OCI-LY1 (cell line): ENCODE results near the gene GIGYF2.

Experiments
- H2AFZ ChIP-seq: fragments of 200-600 bp; sonication (generic), shearing (Covaris generic); 2 replicates; pipeline ENCODE4 v1.6.0; 2014; ENCODE audit warnings: antibody characterized with exemption, mild to moderate bottlenecking, low read length
- H3F3A ChIP-seq: fragments of 200-600 bp; sonication (generic), shearing (Covaris generic); 2 replicates; pipeline ENCODE4 v1.6.0; 2014; ENCODE audit warnings: mild to moderate bottlenecking, antibody characterized with exemption, low read length, moderate library complexity; ENCODE audit not compliant: insufficient read depth
- H3K27ac ChIP-seq: fragments of 200-600 bp; sonication (generic); 2 replicates; pipeline ENCODE4 v1.5.1; 2014; ENCODE audit warnings: low read length, mixed run types, mild to moderate bottlenecking, low read depth; ENCODE audit not compliant: poor library complexity, severe bottlenecking
- H3K27me3 ChIP-seq: fragments of 200-600 bp; sonication (generic); 2 replicates; pipeline ENCODE4 v1.6.0; 2014; ENCODE audit warnings: antibody characterized with exemption, mild to moderate bottlenecking, low read length, moderate library complexity; ENCODE audit not compliant: insufficient read depth
- H3K36me3 ChIP-seq: fragments of 200-600 bp; sonication (generic); 2 replicates; pipeline ENCODE4 v1.6.1; 2014; ENCODE audit warnings: mild to moderate bottlenecking, antibody characterized with exemption, low read length, moderate library complexity, mixed read lengths; ENCODE audit not compliant: insufficient read depth
- H3K4me1 ChIP-seq: fragments of 200-600 bp; sonication (generic); 2 replicates; pipeline ENCODE4 v1.5.1; 2014; ENCODE audit warnings: mild to moderate bottlenecking, low read length, moderate library complexity; ENCODE audit not compliant: insufficient read depth, severe bottlenecking
- H3K4me2 ChIP-seq: fragments of 200-600 bp; sonication (generic), shearing (Covaris generic); 2 replicates; pipeline ENCODE4 v1.6.1; 2014; ENCODE audit warnings: low read length
- H3K4me3 ChIP-seq: fragments of 200-600 bp; sonication (generic); 2 replicates; pipeline ENCODE4 v1.5.1; 2014; ENCODE audit warnings: low read length, low read depth, mild to moderate bottlenecking, mixed read lengths; ENCODE audit not compliant: poor library complexity, severe bottlenecking
- H3K79me2 ChIP-seq: fragments of 200-600 bp; shearing (Covaris generic); 2 replicates; pipeline ENCODE4 v1.6.1; 2016; ENCODE audit warnings: mixed run types, low read length, mixed read lengths; ENCODE audit not compliant: insufficient read depth
- H3K9ac ChIP-seq: fragments of 200-600 bp; sonication (generic), shearing (Covaris generic); 2 replicates; pipeline ENCODE4 v1.6.1; 2014; ENCODE audit warnings: mild to moderate bottlenecking, low read length, mixed read lengths
- H3K9me2 ChIP-seq: fragments of 200-600 bp; sonication (generic), shearing (Covaris generic); 2 replicates; pipeline ENCODE4 v1.6.1; 2014; ENCODE audit warnings: low read depth, mild to moderate bottlenecking, low read length, mixed read lengths
- H3K9me3 ChIP-seq: fragments of 200-600 bp; shearing (Covaris generic); 2 replicates; pipeline ENCODE4 v1.6.1; 2014; ENCODE audit warnings: low read length, mixed read lengths
- H4K20me1 ChIP-seq: fragments of 200-600 bp; sonication (generic), shearing (Covaris generic); 2 replicates; pipeline ENCODE4 v1.6.0; 2016; ENCODE audit warnings: mild to moderate bottlenecking, low read length; ENCODE audit not compliant: insufficient read depth
- CTCF ChIP-seq: fragments of 200-600 bp; sonication (generic), shearing (Covaris generic); IDR thresholded peaks from 2 replicates; pipeline ENCODE4 v1.5.1; 2017; ENCODE audit warnings: mild to moderate bottlenecking, antibody characterized with exemption, low read length, moderate library complexity, mixed read lengths
- EZH2 ChIP-seq: fragments of 200-600 bp; sonication (generic), shearing (Covaris generic); IDR thresholded peaks from 2 replicates; pipeline ENCODE4 v1.8.0; 2017; ENCODE audit warnings: borderline replicate concordance, mixed run types, mild to moderate bottlenecking, antibody characterized with exemption, low read length, moderate library complexity, mixed read lengths

GIGYF2 gene

DNA sequence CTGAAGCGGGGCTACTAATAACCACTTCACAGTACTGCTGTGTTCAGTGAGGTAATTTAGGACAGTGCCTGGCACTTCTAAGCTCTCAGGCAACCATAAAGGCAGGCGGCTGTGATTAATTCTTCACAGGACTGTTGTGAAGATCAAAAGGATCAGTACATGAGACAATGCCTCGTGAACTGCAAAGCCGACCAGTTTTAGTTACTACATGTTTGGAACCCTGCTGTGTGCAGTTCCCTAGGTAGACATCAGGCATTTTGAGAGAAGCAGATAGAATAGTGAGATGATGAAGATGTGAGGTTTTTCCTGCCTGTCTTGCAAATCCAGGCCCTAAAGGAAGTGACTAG, 44.7 kb upstream of the GIGYF2 start:
- H3K36me3 ChIP-seq = no peaks in the 10 kb centered on the region
- H3K79me2 ChIP-seq = no peaks in the 10 kb centered on the region
- TF ChIP-seq EZH2 = no peak
- no peak for TF ChIP-seq CTCF
- H3F3A ChIP-seq = no peaks in the 10 kb centered on the region
- no peaks in the 10 kb centered on the region for H4K20me1 ChIP-seq
- H3K4me3 ChIP-seq = no peak overlapping the region
- H2AFZ ChIP-seq = no peak overlapping the region
- no peak overlapping the region for H3K27ac ChIP-seq
- no peaks in the 10 kb centered on the region for H3K9me3 ChIP-seq
- H3K9ac ChIP-seq = no peak overlapping the region
- no peaks in the 10 kb centered on the region for H3K27me3 ChIP-seq
- H3K4me2 ChIP-seq = no peak overlapping the region
- H3K9me2 ChIP-seq = no peaks in the 10 kb centered on the region
- H3K4me1 ChIP-seq = no peaks in the 10 kb centered on the region

DNA sequence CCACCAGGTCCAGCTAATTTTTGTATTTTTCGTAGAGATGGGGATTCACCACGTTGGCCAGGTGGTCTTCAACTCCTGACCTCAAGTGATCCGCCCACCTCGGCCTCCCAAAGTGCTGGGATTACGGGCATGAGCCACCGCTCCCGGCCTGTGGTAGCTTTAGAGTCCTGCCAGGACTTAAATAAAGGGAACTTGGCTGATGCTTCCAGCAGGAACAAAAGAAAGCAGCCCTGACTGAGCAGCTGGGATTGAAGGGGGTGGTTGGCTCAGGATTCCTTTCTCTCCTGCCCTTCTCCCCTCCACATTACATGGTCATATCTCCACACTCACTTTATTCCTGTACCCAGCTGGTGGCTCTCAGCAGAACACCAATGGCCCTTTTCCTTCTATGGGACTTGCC, 43.7 kb upstream of the GIGYF2 start:
- Histone ChIP-seq H3K4me1 (no peaks in the 10 kb centered on the region), H3K79me2 (no peaks in the 10 kb centered on the region)
- TF ChIP-seq EZH2 (no peak), CTCF (no peak)

GRCh38 chr2:232655392-232655791, 41.7 kb upstream of the GIGYF2 start:
- Histone ChIP-seq H3K27ac (no peak overlapping the region), H3K9me3 (no peaks in the 10 kb centered on the region)
- no peak for TF ChIP-seq EZH2
- no peak for TF ChIP-seq CTCF

More for the DNA sequence above, 43.7 kb upstream of the GIGYF2 start:
- H4K20me1 ChIP-seq = no peaks in the 10 kb centered on the region
- H3K27ac ChIP-seq = no peak overlapping the region
- no peaks in the 10 kb centered on the region for H3K9me2 ChIP-seq
- H3K27me3 ChIP-seq = no peaks in the 10 kb centered on the region
- no peaks in the 10 kb centered on the region for H3K9me3 ChIP-seq
- no peak overlapping the region for H3K4me2 ChIP-seq
- H2AFZ ChIP-seq = no peak overlapping the region
- no peak overlapping the region for H3K4me3 ChIP-seq
- H3F3A ChIP-seq = no peaks in the 10 kb centered on the region
- no peak overlapping the region for H3K9ac ChIP-seq
- H3K36me3 ChIP-seq = no peaks in the 10 kb centered on the region

More at GRCh38 chr2:232655392-232655791, 41.7 kb upstream of the GIGYF2 start:
- Histone ChIP-seq H4K20me1 (no peaks in the 10 kb centered on the region), H3K9me2 (no peaks in the 10 kb centered on the region), H3K9ac (no peak overlapping the region), H3K4me1 (no peaks in the 10 kb centered on the region), H3F3A (no peaks in the 10 kb centered on the region), H3K27me3 (no peaks in the 10 kb centered on the region), H3K79me2 (no peaks in the 10 kb centered on the region), H2AFZ (no peak overlapping the region), H3K4me3 (no peak overlapping the region), H3K36me3 (no peaks in the 10 kb centered on the region), H3K4me2 (no peak overlapping the region)
